LNCaP clone FGC (cell line): ENCODE data around the gene TSHR.
A peak's percentile ranks its signal among the peaks of the same experiment; 100 is the strongest.

Source experiments
- DNase-seq: peaks from one replicate; pipeline ENCODE4 v3.0.0-alpha.2; 2011; ENCODE audit warnings: low read depth
- H3K4me3 ChIP-seq: 2 replicates; pipeline ENCODE4 v1.5.1; 2011; ENCODE audit warnings: mild to moderate bottlenecking, low read depth, low read length, control low read depth
- CTCF ChIP-seq: IDR thresholded peaks from 2 replicates; pipeline ENCODE4 v1.5.1; 2012; ENCODE audit warnings: mild to moderate bottlenecking; ENCODE audit not compliant: control insufficient read depth, insufficient read depth; ENCODE audit errors: extremely low read depth

Gene TSHR

GRCh38 chr14:81141426-81141825, 186.0 kb downstream of the TSHR start:
- no peak for TF ChIP-seq CTCF
- no peak overlapping the region for H3K4me3 ChIP-seq
- DNase-seq = no peak

- no peak overlapping the region for H3K4me3 ChIP-seq
- no peak for DNase-seq
- no peak for TF ChIP-seq CTCF
Measured at GRCh38 chr14:81143793-81144192, 188.4 kb downstream of the TSHR start.

GRCh38 chr14:81144824-81145603, 189.6 kb downstream of the TSHR start:
- no peak overlapping the region for H3K4me3 ChIP-seq
- DNase-seq = peak; percentile 14
- TF ChIP-seq CTCF = no peak

- DNase-seq = no peak
- no peak for TF ChIP-seq CTCF
- no peak overlapping the region for H3K4me3 ChIP-seq
Measured at GRCh38 chr14:81147140-81147897, 191.9 kb downstream of the TSHR start.

- no peak overlapping the region for H3K4me3 ChIP-seq
- no peak for TF ChIP-seq CTCF
- DNase-seq = no peak
Measured at GRCh38 chr14:81148635-81149034, 193.2 kb downstream of the TSHR start.

GRCh38 chr14:81153187-81153586, 197.8 kb downstream of the TSHR start:
- DNase-seq = no peak
- no peak for TF ChIP-seq CTCF
- no peak overlapping the region for H3K4me3 ChIP-seq
